HCT116 (cell line): ENCODE data around the gene FAM163B.

Experiments
- CBX3 ChIP-seq: IDR thresholded peaks from 2 replicates; pipeline ENCODE4 v1.6.1; 2012; ENCODE audit warnings: low read depth
- CEBPB ChIP-seq: IDR thresholded peaks from 2 replicates; pipeline ENCODE4 v1.6.1; 2012; ENCODE audit warnings: low read depth
- EZH2 ChIP-seq: fragments of 200-600 bp; sonication (generic); IDR thresholded peaks from 2 replicates; pipeline ENCODE4 v1.6.1; 2017; ENCODE audit warnings: antibody characterized with exemption, mixed run types
- FOSL1 ChIP-seq: IDR thresholded peaks from 2 replicates; pipeline ENCODE4 v1.6.1; 2012; ENCODE audit warnings: low read depth
- JUND ChIP-seq: IDR thresholded peaks from 2 replicates; pipeline ENCODE4 v1.6.1; 2012
- POLR2A ChIP-seq: IDR thresholded peaks from 2 replicates; pipeline ENCODE4 v1.7.0; 2011; ENCODE audit warnings: borderline replicate concordance; ENCODE audit not compliant: insufficient read depth, insufficient read length; ENCODE audit errors: extremely low read depth
- YY1 ChIP-seq: IDR thresholded peaks from 2 replicates; pipeline ENCODE4 v1.6.1; 2011; ENCODE audit warnings: low read length, low read depth, moderate library complexity, mild to moderate bottlenecking; ENCODE audit not compliant: insufficient replicate concordance; ENCODE audit errors: extremely low read depth
- ZFX ChIP-seq: fragments of 450-650 bp; IDR thresholded peaks from 2 replicates; pipeline ENCODE4 v1.6.1; 2017
- ZNF274 ChIP-seq: fragments of 200-500 bp; sonication (Bioruptor generic); IDR thresholded peaks from 2 replicates; pipeline ENCODE4 v1.6.1; 2014; ENCODE audit warnings: mild to moderate bottlenecking, low read depth, low read length, inconsistent platforms
- TF ChIP-seq, protein P1 (sequence below), 3 experiments: fragments of 200-600 bp in 1 of 3; sonication (generic) in 1 of 3; IDR thresholded peaks in 2 of 3; conservative IDR thresholded peaks in 1 of 3; 2 replicates each; pipeline ENCODE4 v1.5.1; 2012 to 2017; ENCODE audit warnings: low read depth in 2 of 3, low read length in 2 of 3, antibody characterized with exemption in 1 of 3, borderline replicate concordance in 1 of 3, control low read depth in 1 of 3, mild to moderate bottlenecking in 1 of 3, mixed read lengths in 1 of 3, mixed run types in 1 of 3, moderate library complexity in 1 of 3; ENCODE audit not compliant: insufficient read depth in 1 of 3
- TF ChIP-seq, protein P2 (sequence below): IDR thresholded peaks from 2 replicates; pipeline ENCODE4 v1.6.1; 2012
- TF ChIP-seq, protein P3 (sequence below): IDR thresholded peaks from 2 replicates; pipeline ENCODE4 v1.6.1; 2012; ENCODE audit warnings: low read depth

DNA sequence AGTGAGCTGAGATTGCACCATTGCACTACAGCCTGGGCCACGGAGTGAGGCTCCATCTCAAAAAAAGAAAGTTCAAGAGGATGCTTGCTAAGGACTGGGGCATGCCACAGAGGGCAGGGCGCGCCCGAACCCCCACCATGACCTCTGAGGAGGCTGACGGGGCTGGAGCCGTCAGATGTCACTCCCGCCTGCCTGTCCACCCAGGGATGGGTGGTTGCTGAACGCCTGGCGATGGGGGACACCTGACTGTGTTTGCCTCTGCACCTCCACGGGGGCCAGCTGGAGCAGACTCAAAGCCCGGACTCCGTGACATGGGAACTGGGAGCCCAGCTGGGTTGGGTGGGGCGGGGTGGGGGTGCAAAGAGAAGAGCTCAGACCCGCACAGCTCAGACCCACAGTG, 42.8 kb downstream of the FAM163B start:
- TF ChIP-seq EZH2 (no peak), POLR2A (no peak), JUND (no peak), ZFX (no peak), ZNF274 (no peak), YY1 (no peak), CBX3 (no peak), CEBPB (no peak), FOSL1 (no peak)
- TF ChIP-seq, protein P1, sequence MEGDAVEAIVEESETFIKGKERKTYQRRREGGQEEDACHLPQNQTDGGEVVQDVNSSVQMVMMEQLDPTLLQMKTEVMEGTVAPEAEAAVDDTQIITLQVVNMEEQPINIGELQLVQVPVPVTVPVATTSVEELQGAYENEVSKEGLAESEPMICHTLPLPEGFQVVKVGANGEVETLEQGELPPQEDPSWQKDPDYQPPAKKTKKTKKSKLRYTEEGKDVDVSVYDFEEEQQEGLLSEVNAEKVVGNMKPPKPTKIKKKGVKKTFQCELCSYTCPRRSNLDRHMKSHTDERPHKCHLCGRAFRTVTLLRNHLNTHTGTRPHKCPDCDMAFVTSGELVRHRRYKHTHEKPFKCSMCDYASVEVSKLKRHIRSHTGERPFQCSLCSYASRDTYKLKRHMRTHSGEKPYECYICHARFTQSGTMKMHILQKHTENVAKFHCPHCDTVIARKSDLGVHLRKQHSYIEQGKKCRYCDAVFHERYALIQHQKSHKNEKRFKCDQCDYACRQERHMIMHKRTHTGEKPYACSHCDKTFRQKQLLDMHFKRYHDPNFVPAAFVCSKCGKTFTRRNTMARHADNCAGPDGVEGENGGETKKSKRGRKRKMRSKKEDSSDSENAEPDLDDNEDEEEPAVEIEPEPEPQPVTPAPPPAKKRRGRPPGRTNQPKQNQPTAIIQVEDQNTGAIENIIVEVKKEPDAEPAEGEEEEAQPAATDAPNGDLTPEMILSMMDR (IDR thresholded peaks at IDR 0.05 in 2 of 3, conservative IDR thresholded peaks at IDR 0.05 in 1 of 3; ENCODE audit: borderline replicate concordance in 1 of 3, insufficient read depth in 1 of 3, low read depth in 2 of 3, low read length in 2 of 3): no peak
- TF ChIP-seq, protein P2, sequence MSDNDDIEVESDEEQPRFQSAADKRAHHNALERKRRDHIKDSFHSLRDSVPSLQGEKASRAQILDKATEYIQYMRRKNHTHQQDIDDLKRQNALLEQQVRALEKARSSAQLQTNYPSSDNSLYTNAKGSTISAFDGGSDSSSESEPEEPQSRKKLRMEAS: no peak
- TF ChIP-seq, protein P3, sequence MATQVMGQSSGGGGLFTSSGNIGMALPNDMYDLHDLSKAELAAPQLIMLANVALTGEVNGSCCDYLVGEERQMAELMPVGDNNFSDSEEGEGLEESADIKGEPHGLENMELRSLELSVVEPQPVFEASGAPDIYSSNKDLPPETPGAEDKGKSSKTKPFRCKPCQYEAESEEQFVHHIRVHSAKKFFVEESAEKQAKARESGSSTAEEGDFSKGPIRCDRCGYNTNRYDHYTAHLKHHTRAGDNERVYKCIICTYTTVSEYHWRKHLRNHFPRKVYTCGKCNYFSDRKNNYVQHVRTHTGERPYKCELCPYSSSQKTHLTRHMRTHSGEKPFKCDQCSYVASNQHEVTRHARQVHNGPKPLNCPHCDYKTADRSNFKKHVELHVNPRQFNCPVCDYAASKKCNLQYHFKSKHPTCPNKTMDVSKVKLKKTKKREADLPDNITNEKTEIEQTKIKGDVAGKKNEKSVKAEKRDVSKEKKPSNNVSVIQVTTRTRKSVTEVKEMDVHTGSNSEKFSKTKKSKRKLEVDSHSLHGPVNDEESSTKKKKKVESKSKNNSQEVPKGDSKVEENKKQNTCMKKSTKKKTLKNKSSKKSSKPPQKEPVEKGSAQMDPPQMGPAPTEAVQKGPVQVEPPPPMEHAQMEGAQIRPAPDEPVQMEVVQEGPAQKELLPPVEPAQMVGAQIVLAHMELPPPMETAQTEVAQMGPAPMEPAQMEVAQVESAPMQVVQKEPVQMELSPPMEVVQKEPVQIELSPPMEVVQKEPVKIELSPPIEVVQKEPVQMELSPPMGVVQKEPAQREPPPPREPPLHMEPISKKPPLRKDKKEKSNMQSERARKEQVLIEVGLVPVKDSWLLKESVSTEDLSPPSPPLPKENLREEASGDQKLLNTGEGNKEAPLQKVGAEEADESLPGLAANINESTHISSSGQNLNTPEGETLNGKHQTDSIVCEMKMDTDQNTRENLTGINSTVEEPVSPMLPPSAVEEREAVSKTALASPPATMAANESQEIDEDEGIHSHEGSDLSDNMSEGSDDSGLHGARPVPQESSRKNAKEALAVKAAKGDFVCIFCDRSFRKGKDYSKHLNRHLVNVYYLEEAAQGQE: no peak
